ENCODE data around the gene ADCK1.

The ADCK1 gene

GRCh38 chr14:77823378-77823777, 23.5 kb downstream of the ADCK1 start:
- Mint-ChIP-seq H3K27me3 (no peaks in the 10 kb centered on the region), H3K4me1 (no peaks in the 10 kb centered on the region), H3K9me3 (no peaks in the 10 kb centered on the region), H3K27ac (ENCODE audit: low read depth) (no peak overlapping the region), H3K4me3 (no peak overlapping the region), H3K36me3 (ENCODE audit: insufficient read depth) (peaks cover 8% of the 10 kb centered on the region)
- DNase-seq (ENCODE audit: low spot score in 2 of 2) (no peak), ATAC-seq (replicated peaks; ENCODE audit: extremely low read depth, poor library complexity, severe bottlenecking) (no peak)

- no peak overlapping the region for H3K4me3 Mint-ChIP-seq
- ATAC-seq (replicated peaks; ENCODE audit: extremely low read depth, poor library complexity, severe bottlenecking) (no peak), DNase-seq (ENCODE audit: low spot score in 2 of 2) (no peak)
- H3K36me3 Mint-ChIP-seq (ENCODE audit: insufficient read depth) = peaks cover 15% of the 10 kb centered on the region
- no peaks in the 10 kb centered on the region for H3K9me3 Mint-ChIP-seq
- H3K27ac Mint-ChIP-seq (ENCODE audit: low read depth) = no peak overlapping the region
- no peaks in the 10 kb centered on the region for H3K4me1 Mint-ChIP-seq
- H3K27me3 Mint-ChIP-seq = no peaks in the 10 kb centered on the region
Measured at GRCh38 chr14:77825895-77826519, 26.1 kb downstream of the ADCK1 start.

- Mint-ChIP-seq H3K36me3 (ENCODE audit: insufficient read depth) (peaks cover 9% of the 10 kb centered on the region), H3K9me3 (no peaks in the 10 kb centered on the region), H3K4me3 (no peak overlapping the region), H3K27ac (ENCODE audit: low read depth) (no peak overlapping the region), H3K27me3 (no peaks in the 10 kb centered on the region), H3K4me1 (no peaks in the 10 kb centered on the region)
- no peak for DNase-seq (ENCODE audit: low spot score in 2 of 2)
- no peak for ATAC-seq (replicated peaks; ENCODE audit: extremely low read depth, poor library complexity, severe bottlenecking)
Measured at GRCh38 chr14:77830692-77831091, 30.8 kb downstream of the ADCK1 start.

- Mint-ChIP-seq H3K9me3 (no peaks in the 10 kb centered on the region), H3K27ac (ENCODE audit: low read depth) (no peak overlapping the region), H3K4me1 (no peaks in the 10 kb centered on the region), H3K36me3 (ENCODE audit: insufficient read depth) (peaks cover 7% of the 10 kb centered on the region), H3K27me3 (no peaks in the 10 kb centered on the region), H3K4me3 (no peak overlapping the region)
- ATAC-seq (replicated peaks; ENCODE audit: extremely low read depth, poor library complexity, severe bottlenecking) = no peak
- no peak for DNase-seq (ENCODE audit: low spot score in 2 of 2)
Measured at GRCh38 chr14:77832297-77832696, 32.4 kb downstream of the ADCK1 start.

GRCh38 chr14:77837926-77838325, 38.0 kb downstream of the ADCK1 start:
- Mint-ChIP-seq H3K36me3 (ENCODE audit: insufficient read depth) (no peaks in the 10 kb centered on the region), H3K27me3 (no peaks in the 10 kb centered on the region), H3K9me3 (no peaks in the 10 kb centered on the region), H3K27ac (ENCODE audit: low read depth) (no peak overlapping the region), H3K4me3 (no peak overlapping the region), H3K4me1 (no peaks in the 10 kb centered on the region)
- ATAC-seq (replicated peaks; ENCODE audit: extremely low read depth, poor library complexity, severe bottlenecking) = no peak
- no peak for DNase-seq (ENCODE audit: low spot score in 2 of 2)

GRCh38 chr14:77838831-77839511, 39.1 kb downstream of the ADCK1 start:
- Mint-ChIP-seq H3K9me3 (no peaks in the 10 kb centered on the region), H3K4me3 (no peak overlapping the region), H3K36me3 (ENCODE audit: insufficient read depth) (peaks cover 3% of the 10 kb centered on the region), H3K27ac (ENCODE audit: low read depth) (no peak overlapping the region), H3K4me1 (no peaks in the 10 kb centered on the region), H3K27me3 (no peaks in the 10 kb centered on the region)
- DNase-seq (ENCODE audit: low spot score in 2 of 2) (no peak), ATAC-seq (replicated peaks; ENCODE audit: extremely low read depth, poor library complexity, severe bottlenecking) (no peak)

GRCh38 chr14:77843195-77843594, 43.3 kb downstream of the ADCK1 start:
- no peak overlapping the region for H3K4me3 Mint-ChIP-seq
- DNase-seq (ENCODE audit: low spot score in 2 of 2) (no peak), ATAC-seq (replicated peaks; ENCODE audit: extremely low read depth, poor library complexity, severe bottlenecking) (no peak)
- H3K27me3 Mint-ChIP-seq = no peaks in the 10 kb centered on the region
- peaks cover 3% of the 10 kb centered on the region for H3K36me3 Mint-ChIP-seq (ENCODE audit: insufficient read depth)
- H3K27ac Mint-ChIP-seq (ENCODE audit: low read depth) = no peak overlapping the region
- no peaks in the 10 kb centered on the region for H3K4me1 Mint-ChIP-seq
- H3K9me3 Mint-ChIP-seq = no peaks in the 10 kb centered on the region

GRCh38 chr14:77843651-77844050, 43.7 kb downstream of the ADCK1 start:
- Mint-ChIP-seq H3K27ac (ENCODE audit: low read depth) (no peak overlapping the region), H3K4me1 (no peaks in the 10 kb centered on the region), H3K4me3 (no peak overlapping the region), H3K36me3 (ENCODE audit: insufficient read depth) (peaks cover 3% of the 10 kb centered on the region), H3K27me3 (no peaks in the 10 kb centered on the region), H3K9me3 (no peaks in the 10 kb centered on the region)
- DNase-seq (ENCODE audit: low spot score in 2 of 2) (no peak), ATAC-seq (replicated peaks; ENCODE audit: extremely low read depth, poor library complexity, severe bottlenecking) (no peak)

GRCh38 chr14:77844802-77845201, 44.9 kb downstream of the ADCK1 start:
- ATAC-seq (replicated peaks; ENCODE audit: extremely low read depth, poor library complexity, severe bottlenecking) (no peak), DNase-seq (ENCODE audit: low spot score in 2 of 2) (no peak)
- Mint-ChIP-seq H3K36me3 (ENCODE audit: insufficient read depth) (peaks cover 3% of the 10 kb centered on the region), H3K4me3 (no peak overlapping the region), H3K27ac (ENCODE audit: low read depth) (no peak overlapping the region), H3K9me3 (no peaks in the 10 kb centered on the region), H3K27me3 (no peaks in the 10 kb centered on the region), H3K4me1 (no peaks in the 10 kb centered on the region)

- ATAC-seq (replicated peaks; ENCODE audit: extremely low read depth, poor library complexity, severe bottlenecking) = no peak
Measured at GRCh38 chr14:77848031-77848430, 48.1 kb downstream of the ADCK1 start.

GRCh38 chr14:77849711-77850110, 49.8 kb downstream of the ADCK1 start:
- Mint-ChIP-seq H3K36me3 (ENCODE audit: insufficient read depth) (no peaks in the 10 kb centered on the region), H3K4me3 (no peak overlapping the region), H3K9me3 (no peaks in the 10 kb centered on the region), H3K27me3 (no peaks in the 10 kb centered on the region), H3K27ac (ENCODE audit: low read depth) (no peak overlapping the region), H3K4me1 (peaks cover 4% of the 10 kb centered on the region)
- ATAC-seq (replicated peaks; ENCODE audit: extremely low read depth, poor library complexity, severe bottlenecking) (no peak), DNase-seq (ENCODE audit: low spot score in 2 of 2) (no peak)

More at GRCh38 chr14:77848031-77848430, 48.1 kb downstream of the ADCK1 start:
- no peak overlapping the region for H3K4me3 Mint-ChIP-seq
- no peak for DNase-seq (ENCODE audit: low spot score in 2 of 2)
- H3K27me3 Mint-ChIP-seq = no peaks in the 10 kb centered on the region
- H3K4me1 Mint-ChIP-seq = peaks cover 4% of the 10 kb centered on the region
- H3K36me3 Mint-ChIP-seq (ENCODE audit: insufficient read depth) = peaks cover 3% of the 10 kb centered on the region
- no peaks in the 10 kb centered on the region for H3K9me3 Mint-ChIP-seq
- H3K27ac Mint-ChIP-seq (ENCODE audit: low read depth) = no peak overlapping the region

- Mint-ChIP-seq H3K36me3 (ENCODE audit: insufficient read depth) (peaks cover 2% of the 10 kb centered on the region), H3K9me3 (no peaks in the 10 kb centered on the region)
- no peak for ATAC-seq (replicated peaks; ENCODE audit: extremely low read depth, poor library complexity, severe bottlenecking)
Measured at GRCh38 chr14:77853919-77854318, 54.0 kb downstream of the ADCK1 start.

GRCh38 chr14:77856941-77857340, 57.0 kb downstream of the ADCK1 start:
- no peaks in the 10 kb centered on the region for H3K9me3 Mint-ChIP-seq
- H3K36me3 Mint-ChIP-seq (ENCODE audit: insufficient read depth) = peaks cover 2% of the 10 kb centered on the region
- H3K27ac Mint-ChIP-seq (ENCODE audit: low read depth) = no peak overlapping the region
- no peak for ATAC-seq (replicated peaks; ENCODE audit: extremely low read depth, poor library complexity, severe bottlenecking)
- no peaks in the 10 kb centered on the region for H3K27me3 Mint-ChIP-seq
- DNase-seq (ENCODE audit: low spot score in 2 of 2) = no peak
- no peaks in the 10 kb centered on the region for H3K4me1 Mint-ChIP-seq
- H3K4me3 Mint-ChIP-seq = no peak overlapping the region

More at GRCh38 chr14:77853919-77854318, 54.0 kb downstream of the ADCK1 start:
- DNase-seq (ENCODE audit: low spot score in 2 of 2) = no peak
- Mint-ChIP-seq H3K4me1 (peaks cover 4% of the 10 kb centered on the region), H3K27me3 (no peaks in the 10 kb centered on the region), H3K4me3 (no peak overlapping the region), H3K27ac (ENCODE audit: low read depth) (no peak overlapping the region)
